Neural progenitor cell (in vitro differentiated cells): ENCODE measurements around the gene FMC1.

Source experiments
- EZH2phosphoT487 ChIP-seq: fragments of 200-600 bp; sonication (generic); IDR thresholded peaks from 2 replicates; pipeline ENCODE4 v1.6.1; 2017; ENCODE audit warnings: antibody characterized with exemption
- TF ChIP-seq, protein P1 (sequence below): fragments of 200-600 bp; sonication (generic); IDR thresholded peaks from 2 replicates; pipeline ENCODE4 v1.5.1; 2017; ENCODE audit warnings: antibody characterized with exemption, mild to moderate bottlenecking

DNA sequence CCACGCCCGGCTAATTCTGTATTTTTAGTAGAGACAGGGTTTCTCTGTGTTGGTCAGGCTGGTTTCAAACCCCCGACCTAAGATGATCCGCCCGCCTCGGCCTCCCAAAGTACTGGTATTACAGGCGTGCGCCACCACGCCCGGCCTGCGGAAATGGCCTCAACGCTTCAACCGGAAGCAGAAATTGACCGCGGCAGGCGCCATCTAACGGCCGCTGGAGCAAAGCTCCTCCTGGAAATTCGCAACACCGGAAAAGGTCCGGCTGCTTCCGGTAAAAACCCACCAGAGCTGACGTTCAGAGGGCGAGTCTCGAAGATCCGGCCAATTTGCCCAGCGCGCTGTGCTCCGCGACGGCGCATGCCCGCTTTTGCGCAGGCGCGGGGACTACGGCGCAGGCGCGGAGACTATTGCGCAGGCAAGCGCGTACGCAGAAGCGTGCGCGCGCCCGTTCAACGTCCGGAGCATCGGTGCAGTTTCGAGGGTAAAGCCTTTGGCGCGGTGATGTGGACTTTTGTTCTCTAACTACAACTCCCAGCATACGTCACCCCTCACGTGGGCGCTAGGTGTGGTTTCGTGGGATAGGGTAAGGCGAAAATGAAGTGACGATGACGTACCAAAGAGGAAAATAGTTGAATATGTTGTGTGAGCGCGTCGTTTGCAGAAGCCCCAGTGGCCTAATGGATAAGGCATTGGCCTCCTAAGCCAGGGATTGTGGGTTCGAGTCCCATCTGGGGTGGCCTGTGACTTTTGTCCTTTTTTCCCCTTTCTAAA is 915 bp upstream of the FMC1 start:
- TF ChIP-seq, protein P1, sequence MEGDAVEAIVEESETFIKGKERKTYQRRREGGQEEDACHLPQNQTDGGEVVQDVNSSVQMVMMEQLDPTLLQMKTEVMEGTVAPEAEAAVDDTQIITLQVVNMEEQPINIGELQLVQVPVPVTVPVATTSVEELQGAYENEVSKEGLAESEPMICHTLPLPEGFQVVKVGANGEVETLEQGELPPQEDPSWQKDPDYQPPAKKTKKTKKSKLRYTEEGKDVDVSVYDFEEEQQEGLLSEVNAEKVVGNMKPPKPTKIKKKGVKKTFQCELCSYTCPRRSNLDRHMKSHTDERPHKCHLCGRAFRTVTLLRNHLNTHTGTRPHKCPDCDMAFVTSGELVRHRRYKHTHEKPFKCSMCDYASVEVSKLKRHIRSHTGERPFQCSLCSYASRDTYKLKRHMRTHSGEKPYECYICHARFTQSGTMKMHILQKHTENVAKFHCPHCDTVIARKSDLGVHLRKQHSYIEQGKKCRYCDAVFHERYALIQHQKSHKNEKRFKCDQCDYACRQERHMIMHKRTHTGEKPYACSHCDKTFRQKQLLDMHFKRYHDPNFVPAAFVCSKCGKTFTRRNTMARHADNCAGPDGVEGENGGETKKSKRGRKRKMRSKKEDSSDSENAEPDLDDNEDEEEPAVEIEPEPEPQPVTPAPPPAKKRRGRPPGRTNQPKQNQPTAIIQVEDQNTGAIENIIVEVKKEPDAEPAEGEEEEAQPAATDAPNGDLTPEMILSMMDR = peak; percentile 82
- TF ChIP-seq EZH2phosphoT487 = no peak
